ENCODE results near the gene PCDHGA1.

The PCDHGA1 gene

DNA sequence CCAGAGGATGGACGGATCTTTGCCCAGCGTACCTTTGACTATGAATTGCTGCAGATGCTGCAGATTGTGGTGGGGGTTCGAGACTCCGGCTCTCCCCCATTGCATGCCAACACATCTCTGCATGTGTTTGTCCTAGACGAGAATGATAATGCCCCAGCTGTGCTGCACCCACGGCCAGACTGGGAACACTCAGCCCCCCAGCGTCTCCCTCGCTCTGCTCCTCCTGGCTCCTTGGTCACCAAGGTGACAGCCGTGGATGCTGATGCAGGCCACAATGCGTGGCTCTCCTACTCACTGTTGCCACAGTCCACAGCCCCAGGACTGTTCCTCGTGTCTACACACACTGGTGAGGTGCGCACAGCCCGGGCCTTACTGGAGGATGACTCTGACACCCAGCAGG lies 160.5 kb downstream of the PCDHGA1 start:
- no peak for DNase-seq (ENCODE audit: low read depth in 2 of 2)

DNA sequence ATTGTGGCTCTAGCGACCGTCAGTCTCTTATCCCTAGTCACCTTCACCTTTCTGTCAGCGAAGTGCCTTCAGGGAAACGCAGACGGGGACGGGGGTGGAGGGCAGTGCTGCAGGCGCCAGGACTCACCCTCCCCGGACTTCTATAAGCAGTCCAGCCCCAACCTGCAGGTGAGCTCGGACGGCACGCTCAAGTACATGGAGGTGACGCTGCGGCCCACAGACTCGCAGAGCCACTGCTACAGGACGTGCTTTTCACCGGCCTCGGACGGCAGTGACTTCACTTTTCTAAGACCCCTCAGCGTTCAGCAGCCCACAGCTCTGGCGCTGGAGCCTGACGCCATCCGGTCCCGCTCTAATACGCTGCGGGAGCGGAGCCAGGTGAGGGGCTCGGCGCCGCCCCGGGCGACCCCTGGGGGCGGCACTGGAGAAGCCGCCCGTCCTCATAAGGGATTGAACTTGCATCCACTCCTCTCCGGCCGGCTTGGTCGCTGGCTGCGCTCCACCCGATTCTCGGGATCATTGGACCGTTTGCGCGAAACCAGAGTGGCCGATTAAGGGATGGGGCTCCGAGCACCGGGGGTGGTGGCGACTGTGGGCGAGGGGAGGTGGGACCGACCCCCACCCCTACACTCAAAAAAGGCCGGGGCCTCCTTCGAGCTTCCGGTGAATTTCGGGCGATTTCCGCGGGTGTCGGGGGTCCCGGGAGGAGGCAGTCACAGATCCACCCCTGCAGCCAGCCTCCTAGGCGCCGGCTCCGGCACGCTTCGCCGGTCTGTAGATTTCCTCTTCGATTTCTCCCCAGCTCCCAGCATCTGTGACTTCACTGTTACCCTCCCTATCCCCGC lies 161.2 kb downstream of the PCDHGA1 start:
- DNase-seq (ENCODE audit: low read depth in 2 of 2): no peak

DNA sequence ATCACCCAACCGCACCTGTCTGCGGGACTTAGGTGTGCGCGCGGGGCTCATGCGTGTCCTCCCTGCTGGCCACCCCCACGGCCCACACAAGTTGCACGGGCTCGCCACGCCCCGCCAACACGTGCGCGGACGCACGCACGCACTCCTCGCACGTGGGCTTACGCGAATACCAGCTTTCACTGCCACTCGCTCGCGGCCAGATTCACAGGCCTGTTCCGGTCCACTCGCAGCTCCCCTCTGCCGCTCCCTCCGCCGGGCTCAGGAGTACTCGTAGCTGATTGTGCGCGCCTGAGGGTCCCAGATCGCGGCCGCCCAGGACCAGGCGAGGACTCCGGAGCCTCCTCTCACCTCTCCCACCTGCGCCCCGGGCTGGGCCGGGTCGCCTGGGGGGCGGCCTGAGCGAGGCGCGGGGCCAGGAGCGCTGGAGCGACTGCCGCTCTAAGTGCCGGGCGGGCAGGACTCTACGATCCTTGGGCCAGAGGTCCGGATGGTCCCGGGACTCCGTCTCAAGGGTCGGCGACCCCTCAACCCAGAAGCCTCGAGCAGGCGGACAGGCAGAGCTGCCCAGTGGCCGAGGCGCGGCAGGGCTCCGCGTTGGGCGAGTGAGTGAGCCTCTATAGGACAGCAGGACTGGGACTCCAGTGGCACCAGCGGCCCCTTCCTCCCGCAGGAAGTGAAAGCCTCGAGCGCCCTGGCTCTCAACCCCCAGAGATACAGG lies 162.0 kb downstream of the PCDHGA1 start:
- no peak for DNase-seq (ENCODE audit: low read depth in 2 of 2)

DNA sequence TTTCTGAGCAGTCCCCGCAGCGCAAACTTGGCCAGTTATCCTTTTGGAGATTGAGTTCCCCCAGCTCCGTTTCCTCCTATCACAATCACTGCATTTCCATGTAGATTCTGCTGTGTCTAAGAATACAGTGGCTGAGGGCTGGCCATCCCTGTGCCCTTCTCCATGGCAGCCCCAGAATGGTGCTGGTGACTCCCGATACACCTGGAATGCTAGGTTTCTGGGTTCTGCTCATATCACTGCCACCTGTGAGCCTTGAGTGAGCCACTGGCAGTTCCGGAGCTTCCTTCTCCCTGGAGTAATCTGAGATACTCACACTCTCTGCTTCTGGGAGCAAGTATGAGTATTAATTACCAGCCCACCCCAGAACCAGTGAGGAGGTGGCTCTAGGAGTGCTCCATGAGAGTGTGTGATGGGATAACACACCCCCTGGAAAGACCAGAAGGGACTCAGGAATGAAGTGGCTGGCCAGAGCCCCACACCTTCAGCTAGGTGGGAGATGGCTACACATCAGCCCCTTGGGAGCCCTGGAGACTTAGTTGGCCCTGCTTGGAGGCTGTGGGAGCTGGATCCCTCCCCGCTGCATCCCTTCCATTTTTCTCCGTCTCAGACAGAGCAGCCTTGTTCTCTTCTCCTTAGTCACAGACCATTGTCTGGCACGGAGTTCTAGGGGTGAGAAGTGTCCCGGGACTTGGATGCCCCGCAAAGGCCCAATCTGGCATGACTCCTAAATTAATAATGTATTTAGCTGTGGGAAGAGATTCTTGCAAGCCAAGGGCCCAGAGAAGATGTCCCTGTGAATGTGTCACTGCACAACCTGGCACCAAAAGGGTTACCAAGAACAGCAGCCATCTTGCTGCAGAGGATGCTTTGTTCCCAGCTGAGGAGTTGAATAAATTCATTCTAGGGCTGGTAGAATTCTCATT lies 163.4 kb downstream of the PCDHGA1 start:
- DNase-seq (ENCODE audit: low read depth in 2 of 2): no peak

DNA sequence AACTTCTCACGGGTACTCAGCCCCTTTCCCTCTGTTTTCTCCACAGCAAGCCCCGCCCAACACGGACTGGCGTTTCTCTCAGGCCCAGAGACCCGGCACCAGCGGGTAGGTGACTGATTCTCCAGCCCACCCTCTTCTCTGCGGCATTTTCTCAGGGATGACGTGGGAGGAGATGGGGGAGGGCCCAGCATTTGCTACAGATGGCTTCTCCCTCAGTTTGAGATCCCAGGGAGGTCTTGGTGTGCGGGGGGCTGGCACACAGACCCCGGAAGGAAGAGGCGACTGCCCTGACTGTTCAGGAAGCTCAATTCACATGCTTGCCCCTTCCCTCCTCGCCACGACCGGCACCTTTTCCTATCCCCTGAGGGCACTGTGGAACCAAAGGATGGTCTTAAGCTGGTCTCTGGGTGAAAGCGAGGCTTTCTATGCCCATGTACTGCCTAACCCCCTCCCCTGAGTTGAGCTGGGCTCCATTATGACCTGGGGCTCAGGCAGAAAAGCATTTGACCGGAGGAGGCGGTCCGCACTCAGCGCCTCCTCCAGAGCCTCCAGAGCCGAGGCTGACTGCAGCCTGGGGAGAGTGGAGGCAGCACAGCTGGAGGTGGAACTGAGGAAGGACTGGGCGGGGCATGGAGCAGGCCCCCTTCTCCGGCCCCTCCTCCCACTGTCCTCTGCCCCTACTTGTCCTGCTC lies 164.6 kb downstream of the PCDHGA1 start:
- DNase-seq (ENCODE audit: low read depth in 2 of 2): no peak

GRCh38 chr5:141495453-141495811 lies 165.1 kb downstream of the PCDHGA1 start:
- no peak for DNase-seq (ENCODE audit: low read depth in 2 of 2)

DNA sequence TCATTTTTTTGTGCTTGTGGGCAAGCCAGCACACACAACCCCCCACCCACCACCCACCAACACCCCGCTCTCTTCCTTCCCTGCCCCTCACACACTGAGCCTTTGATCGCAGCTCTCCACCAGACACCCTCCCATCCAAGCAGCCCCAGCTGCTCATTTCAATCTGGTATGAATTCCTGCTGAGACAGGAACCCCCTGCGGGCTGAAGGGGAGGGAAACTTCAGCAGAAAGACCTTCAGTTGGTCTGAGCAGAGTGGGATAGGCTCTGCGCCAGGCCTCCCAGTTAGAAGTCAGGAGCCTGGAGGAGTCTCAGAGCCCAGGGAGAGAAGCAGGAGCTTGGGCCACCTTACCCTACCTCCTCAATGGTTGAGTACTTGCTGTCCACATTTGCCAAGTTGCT lies 165.7 kb downstream of the PCDHGA1 start:
- DNase-seq (ENCODE audit: low read depth in 2 of 2): no peak

DNA sequence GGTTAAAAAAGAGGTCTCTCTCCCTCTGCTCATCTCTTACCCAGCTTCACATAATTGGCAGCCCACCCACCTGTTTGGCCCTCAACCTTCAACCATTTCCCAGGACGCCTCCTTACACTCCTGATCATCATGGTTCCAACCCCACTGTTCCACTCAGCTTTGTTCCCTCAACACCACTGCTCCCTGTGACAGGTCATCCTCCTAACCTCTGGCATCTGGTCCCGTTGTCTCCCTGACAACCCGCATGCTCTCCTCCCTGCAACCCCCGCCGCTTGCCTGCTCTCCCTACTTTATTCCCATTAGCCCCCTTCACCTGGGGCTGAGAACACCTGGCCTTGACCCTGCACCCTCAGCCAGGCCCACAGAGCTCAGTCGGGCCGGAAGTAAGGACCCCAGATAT lies 171.4 kb downstream of the PCDHGA1 start:
- DNase-seq (ENCODE audit: low read depth in 2 of 2): no peak

GRCh38 chr5:141503681-141504080 lies 173.4 kb downstream of the PCDHGA1 start:
- DNase-seq (ENCODE audit: low read depth in 2 of 2): no peak

DNA sequence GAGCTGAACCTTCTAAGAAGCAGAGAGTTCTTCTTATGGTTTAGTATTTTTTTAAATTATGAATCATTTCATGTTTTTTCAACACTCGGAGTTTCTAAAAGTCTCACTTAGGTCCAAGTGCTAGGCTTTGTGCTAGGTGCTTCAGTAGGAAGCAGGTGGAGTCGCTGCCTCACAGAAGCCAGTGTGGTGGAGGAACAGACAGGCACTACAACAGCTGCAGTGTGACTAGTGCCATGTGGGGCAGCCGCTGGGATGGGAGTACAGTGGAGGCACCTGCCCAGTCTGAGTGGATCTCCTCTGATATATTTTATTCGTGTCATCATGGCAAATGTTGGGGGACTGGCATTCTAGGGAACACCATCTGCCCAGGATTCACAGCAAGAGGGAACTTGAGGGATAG lies 173.9 kb downstream of the PCDHGA1 start:
- no peak for DNase-seq (ENCODE audit: low read depth in 2 of 2)

DNA sequence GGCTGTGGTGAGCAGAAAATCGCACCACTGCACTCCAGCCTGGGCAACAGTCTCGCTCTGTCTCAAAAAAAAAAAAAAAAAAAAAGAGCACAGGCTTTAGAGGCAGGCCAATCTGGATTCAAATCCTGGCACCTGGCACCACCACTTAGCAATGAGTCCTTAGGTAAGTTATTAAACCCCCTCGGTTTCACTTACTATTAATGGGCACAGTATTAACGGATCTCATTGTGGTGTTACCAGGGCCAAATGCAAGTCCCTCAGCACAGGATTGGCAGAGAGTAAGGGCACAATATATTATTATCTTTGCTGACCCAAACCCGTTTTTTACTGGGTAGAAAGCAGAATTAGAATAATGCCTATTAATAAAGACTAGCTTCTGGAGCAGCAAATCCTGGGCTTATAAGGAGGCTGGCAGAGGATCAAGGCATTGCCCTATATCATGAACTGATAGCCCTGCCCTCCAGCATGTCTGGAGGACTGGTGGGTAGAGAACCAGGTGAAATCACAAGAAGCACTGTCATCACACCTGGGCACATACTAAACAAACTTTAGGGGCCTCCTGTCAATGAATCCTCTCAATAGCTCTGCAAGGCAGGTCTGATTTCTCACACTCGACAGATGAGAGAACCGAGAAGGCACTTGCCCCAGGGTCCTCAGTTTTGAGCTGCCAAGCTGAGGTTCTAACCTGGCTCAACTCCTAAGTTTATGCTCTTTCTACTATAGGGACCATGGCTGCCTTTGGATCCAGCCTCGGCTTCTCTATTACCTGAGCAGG lies 176.3 kb downstream of the PCDHGA1 start:
- DNase-seq (ENCODE audit: low read depth in 2 of 2): no peak

GRCh38 chr5:141507387-141508091 lies 177.2 kb downstream of the PCDHGA1 start:
- DNase-seq (ENCODE audit: low read depth in 2 of 2): no peak

DNA sequence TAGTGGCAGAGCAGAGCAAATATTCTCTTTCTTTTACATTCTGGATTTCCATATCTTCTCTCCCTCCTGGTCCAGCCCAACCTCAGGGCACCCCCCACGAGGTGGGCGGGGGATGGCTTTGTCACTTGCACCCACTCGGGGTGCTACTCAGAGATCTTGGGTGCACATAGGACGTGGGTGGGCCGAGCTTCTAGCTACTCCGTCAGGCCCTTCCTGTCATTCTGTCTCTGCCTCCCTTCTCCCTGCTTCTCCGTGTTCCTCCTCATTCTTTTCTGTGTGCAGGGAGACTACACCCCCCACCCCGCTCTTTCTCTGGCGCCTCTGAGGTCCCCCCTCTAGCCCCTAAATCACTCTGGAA lies 178.1 kb downstream of the PCDHGA1 start:
- no peak for DNase-seq (ENCODE audit: low read depth in 2 of 2)

DNA sequence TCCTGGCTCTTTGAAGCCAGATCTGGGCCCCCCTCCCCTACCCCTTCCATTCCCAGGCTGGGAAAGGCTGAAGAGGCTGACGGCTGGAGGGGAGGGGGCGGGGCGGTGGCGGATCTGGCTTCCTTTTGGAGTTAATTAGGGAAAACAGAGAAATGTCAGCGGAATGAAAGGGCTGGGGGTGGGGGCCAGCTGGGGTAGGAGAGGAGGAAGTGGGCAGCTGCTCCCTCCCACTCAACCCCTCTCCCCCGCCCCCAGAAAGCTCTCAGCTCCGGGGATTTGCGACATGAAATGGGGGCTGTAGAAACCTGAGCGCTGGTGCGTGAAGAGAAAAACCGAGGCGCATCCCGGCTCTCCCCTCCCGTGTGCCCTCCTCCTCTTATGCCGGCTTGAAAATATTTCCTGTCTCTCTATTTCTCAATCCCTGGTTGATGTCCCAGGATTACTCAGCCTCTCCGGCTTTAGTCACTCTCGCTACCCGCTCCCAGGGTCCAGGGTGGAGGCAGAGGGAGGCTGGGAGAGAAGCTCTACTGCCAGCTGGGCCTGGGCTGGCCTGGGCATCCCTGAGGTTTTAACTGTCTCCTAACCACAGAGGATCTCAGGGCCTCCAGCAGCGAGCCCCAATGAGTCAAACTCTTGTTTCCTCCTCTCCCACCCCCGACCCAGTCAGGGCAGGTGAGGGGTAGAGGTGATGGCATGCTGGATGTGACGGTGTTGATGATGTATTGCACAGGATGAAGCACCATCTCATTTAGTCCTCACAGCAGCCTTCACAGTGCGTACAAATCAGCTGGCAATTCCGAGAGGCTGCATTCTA lies 178.7 kb downstream of the PCDHGA1 start:
- DNase-seq (ENCODE audit: low read depth in 2 of 2): no peak

DNA sequence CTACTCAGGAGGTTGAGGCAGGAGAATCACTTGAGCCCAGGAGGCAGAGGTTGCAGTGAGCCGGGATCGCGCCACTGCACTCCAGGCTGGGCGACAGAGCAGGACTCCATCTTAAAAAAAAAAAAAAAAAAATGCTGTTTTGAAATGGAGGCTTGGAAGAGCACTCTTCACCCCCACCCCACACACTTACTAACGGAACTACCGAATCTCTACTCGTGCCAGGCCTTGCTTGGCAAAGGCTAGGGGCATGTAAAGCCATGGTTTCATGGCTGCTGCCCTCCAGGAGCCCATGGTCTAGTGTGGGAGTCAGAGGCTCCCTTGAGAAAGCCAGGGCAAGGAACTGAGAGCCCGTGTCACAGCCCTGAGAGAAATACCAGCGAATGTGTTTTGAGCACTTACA lies 179.8 kb downstream of the PCDHGA1 start:
- DNase-seq (ENCODE audit: low read depth in 2 of 2): no peak

GRCh38 chr5:141510850-141511601 lies 180.7 kb downstream of the PCDHGA1 start:
- DNase-seq (ENCODE audit: low read depth in 2 of 2): no peak

- no peak for DNase-seq (ENCODE audit: low read depth in 2 of 2)
Measured at GRCh38 chr5:141511771-141512325, 181.5 kb downstream of the PCDHGA1 start.

GRCh38 chr5:141512390-141512910 lies 182.1 kb downstream of the PCDHGA1 start:
- DNase-seq (ENCODE audit: low read depth in 2 of 2): peak; percentile 77 to 87

All from activated CD4-positive, alpha-beta T cell treated with anti-CD3 and anti-CD28 coated beads for 24 hours (primary cell).